Stimulated activated CD8-positive, alpha-beta memory T cell treated with anti-CD3 and anti-CD28 coated beads, Interleukin-7, amount 100 ng/mL, for 1 hour (primary cell): ENCODE data around the gene CEACAM18.

ENCODE experiments used
- DNase-seq, 2 donors: peaks; one replicate each; pipeline ENCODE4 v3.0.0-alpha.2; 2020; ENCODE audit warnings: low read depth in 2 of 2

CEACAM18 gene

GRCh38 chr19:51531349-51532315 lies 53.3 kb downstream of the CEACAM18 start, which contains the start of gene SIGLEC6:
SIGLEC6 (minus strand) TSS chr19:51531670; CDS start chr19:51531648, 22 bp downstream.
- no peak for DNase-seq

GRCh38 chr19:51535535-51535934 lies 57.2 kb downstream of the CEACAM18 start:
- no peak for DNase-seq

GRCh38 chr19:51539821-51540366 lies 61.6 kb downstream of the CEACAM18 start:
- no peak for DNase-seq
